Measurements from ENCODE around the gene RRAS2. TPM values are rescaled to one million over a fixed set of nuclear protein-coding genes. Genes with fewer than 3 reads are reported as not detected.
A peak's percentile ranks its signal among the peaks of the same experiment; 100 is the strongest.

Gene RRAS2
- total RNA-seq, 1 donor from 2014 or later: 51.9 TPM

DNA sequence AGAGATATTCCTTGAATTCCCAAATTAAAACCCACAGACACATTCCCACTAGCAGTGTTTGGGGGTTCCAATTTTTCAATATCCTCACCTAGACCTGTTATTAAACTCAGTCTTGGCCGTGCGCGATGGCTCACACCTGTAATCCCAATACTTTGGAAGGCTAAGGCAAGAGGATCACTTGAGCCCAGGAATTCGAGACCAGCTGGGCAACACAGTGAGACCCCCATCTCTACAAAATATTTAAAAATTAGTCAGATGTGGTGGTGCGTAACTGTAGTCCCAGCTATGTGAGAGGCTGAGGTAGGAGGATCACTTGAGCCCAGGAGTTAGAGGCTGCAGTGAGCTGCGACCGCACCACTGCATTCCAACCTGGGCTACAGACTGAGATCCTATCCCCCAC lies 53.3 kb downstream of the RRAS2 start:
- no peaks in the 10 kb centered on the region for H3K27me3 Mint-ChIP-seq (ENCODE audit: low read depth)
- no peaks in the 10 kb centered on the region for H3K9me3 Mint-ChIP-seq
- no peak for DNase-seq (ENCODE audit: low spot score in 2 of 2, unreplicated experiment in 2 of 2)
- no peak overlapping the region for H3K4me3 Mint-ChIP-seq
- peaks cover 3% of the 10 kb centered on the region for H3K4me1 Mint-ChIP-seq
- TF ChIP-seq, protein P1, sequence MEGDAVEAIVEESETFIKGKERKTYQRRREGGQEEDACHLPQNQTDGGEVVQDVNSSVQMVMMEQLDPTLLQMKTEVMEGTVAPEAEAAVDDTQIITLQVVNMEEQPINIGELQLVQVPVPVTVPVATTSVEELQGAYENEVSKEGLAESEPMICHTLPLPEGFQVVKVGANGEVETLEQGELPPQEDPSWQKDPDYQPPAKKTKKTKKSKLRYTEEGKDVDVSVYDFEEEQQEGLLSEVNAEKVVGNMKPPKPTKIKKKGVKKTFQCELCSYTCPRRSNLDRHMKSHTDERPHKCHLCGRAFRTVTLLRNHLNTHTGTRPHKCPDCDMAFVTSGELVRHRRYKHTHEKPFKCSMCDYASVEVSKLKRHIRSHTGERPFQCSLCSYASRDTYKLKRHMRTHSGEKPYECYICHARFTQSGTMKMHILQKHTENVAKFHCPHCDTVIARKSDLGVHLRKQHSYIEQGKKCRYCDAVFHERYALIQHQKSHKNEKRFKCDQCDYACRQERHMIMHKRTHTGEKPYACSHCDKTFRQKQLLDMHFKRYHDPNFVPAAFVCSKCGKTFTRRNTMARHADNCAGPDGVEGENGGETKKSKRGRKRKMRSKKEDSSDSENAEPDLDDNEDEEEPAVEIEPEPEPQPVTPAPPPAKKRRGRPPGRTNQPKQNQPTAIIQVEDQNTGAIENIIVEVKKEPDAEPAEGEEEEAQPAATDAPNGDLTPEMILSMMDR (IDR thresholded peaks at IDR 0.05; ENCODE audit: unreplicated experiment): no peak
- no peak overlapping the region for H3K27ac Mint-ChIP-seq
- H3K36me3 Mint-ChIP-seq: no peaks in the 10 kb centered on the region

DNA sequence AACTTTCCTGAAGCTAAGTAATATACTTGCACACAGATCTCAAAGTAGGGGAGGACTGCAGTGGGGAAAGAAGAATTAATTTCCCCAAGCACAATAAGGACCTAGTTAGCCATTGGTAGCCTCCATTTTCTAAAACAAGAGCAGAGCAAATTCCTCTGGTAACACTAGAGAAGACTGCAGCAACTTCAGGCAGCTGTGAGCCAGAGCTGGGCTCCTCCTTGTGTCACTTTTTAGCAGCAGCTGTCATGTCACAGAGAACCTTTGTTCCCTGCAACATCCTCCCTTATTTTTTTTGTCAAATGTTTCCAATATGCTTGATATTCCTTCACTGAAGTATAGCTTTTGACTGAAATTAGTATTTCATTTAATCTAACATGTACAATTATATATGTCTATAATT lies 54.4 kb downstream of the RRAS2 start:
- DNase-seq (ENCODE audit: low spot score in 2 of 2, unreplicated experiment in 2 of 2): no peak
- H3K36me3 Mint-ChIP-seq: no peaks in the 10 kb centered on the region
- no peak overlapping the region for H3K27ac Mint-ChIP-seq
- H3K27me3 Mint-ChIP-seq (ENCODE audit: low read depth): no peaks in the 10 kb centered on the region
- no peak overlapping the region for H3K4me3 Mint-ChIP-seq
- H3K9me3 Mint-ChIP-seq: no peaks in the 10 kb centered on the region
- peaks cover 3% of the 10 kb centered on the region for H3K4me1 Mint-ChIP-seq
- TF ChIP-seq, protein P1 (IDR thresholded peaks at IDR 0.05; ENCODE audit: unreplicated experiment): no peak

DNA sequence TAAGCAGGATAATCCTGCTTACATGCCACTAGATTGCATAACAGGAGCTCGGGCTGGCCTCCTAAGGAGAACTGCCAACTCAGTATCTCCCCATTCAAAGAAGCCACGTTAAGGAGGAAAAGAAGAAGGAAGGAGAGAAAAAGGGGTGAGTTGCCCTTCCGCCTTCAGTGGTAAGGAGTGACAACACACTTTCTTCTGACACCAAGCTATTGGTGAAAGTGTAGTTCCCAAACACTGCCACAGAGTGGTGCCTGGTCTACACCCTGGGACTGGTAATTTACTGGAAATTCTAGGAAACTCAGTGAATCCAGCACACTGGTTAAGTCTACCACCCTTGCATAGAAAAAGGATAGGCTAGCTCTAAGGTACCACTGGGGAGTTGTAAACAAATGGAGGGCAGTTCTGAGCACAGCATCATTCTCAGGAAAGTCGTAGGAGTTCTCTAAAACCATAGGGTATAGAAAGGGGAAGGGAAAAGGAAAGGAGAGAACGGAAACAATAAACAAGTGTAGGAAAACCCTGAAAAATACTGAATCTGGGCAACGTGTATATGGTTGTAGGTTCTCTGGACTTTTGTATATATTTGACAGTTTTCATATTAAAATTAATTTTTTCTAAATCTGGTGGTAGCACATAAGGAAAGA lies 58.2 kb downstream of the RRAS2 start:
- DNase-seq (ENCODE audit: low spot score in 2 of 2, unreplicated experiment in 2 of 2): peak in 1 of 2 experiments; percentile 42
- Mint-ChIP-seq H3K27ac (no peak overlapping the region), H3K36me3 (peaks cover 2% of the 10 kb centered on the region), H3K4me3 (no peak overlapping the region), H3K9me3 (no peaks in the 10 kb centered on the region), H3K27me3 (ENCODE audit: low read depth) (no peaks in the 10 kb centered on the region), H3K4me1 (no peaks in the 10 kb centered on the region)
- TF ChIP-seq, protein P1 (IDR thresholded peaks at IDR 0.05; ENCODE audit: unreplicated experiment): peak; percentile 26

DNA sequence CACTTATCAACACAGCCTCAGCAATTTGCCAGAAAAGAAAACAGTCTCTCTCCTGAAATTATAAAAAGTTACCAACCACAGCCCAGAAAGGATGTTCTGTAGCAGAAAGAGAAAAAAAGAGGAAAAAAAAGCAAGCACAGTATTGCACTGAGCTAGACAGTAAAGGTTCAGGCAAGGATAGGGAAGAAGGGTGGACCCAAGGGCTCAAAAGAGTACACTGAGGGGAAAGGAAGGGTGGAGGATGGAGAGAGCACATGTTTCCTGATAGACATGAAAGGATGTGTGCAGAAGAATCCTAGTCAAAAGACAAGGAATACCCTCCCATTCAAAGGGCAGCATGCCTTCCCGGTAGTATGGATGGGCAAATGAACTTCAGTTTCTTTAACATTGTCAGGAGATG lies 59.1 kb downstream of the RRAS2 start:
- no peak for DNase-seq (ENCODE audit: low spot score in 2 of 2, unreplicated experiment in 2 of 2)
- Mint-ChIP-seq H3K4me1 (no peaks in the 10 kb centered on the region), H3K27ac (no peak overlapping the region), H3K36me3 (peaks cover 2% of the 10 kb centered on the region), H3K27me3 (ENCODE audit: low read depth) (no peaks in the 10 kb centered on the region), H3K4me3 (no peak overlapping the region), H3K9me3 (no peaks in the 10 kb centered on the region)
- TF ChIP-seq, protein P1 (IDR thresholded peaks at IDR 0.05; ENCODE audit: unreplicated experiment): no peak

DNA sequence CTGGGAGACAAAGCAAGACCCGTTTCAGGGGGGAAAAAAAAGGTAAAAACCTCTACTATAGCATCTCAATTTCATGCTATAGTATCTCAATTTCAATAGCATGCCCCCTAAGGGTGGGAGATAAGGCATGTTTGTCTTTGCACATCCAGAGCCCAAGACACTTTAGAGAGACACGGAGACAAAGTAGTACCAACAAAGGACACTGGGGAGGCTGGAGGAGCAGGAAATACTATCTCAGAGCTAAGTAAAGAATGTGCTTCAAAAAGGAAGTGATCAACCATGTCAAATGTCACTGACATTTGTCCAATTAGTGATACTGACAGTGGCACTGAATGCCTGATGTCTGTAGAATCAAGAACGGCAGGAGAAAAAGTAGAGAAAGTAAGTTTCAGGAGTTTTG lies 68.6 kb downstream of the RRAS2 start:
- H3K27ac Mint-ChIP-seq: no peak overlapping the region
- TF ChIP-seq, protein P1 (IDR thresholded peaks at IDR 0.05; ENCODE audit: unreplicated experiment): no peak
- peaks cover 25% of the 10 kb centered on the region for H3K36me3 Mint-ChIP-seq

More for the DNA sequence above, 68.6 kb downstream of the RRAS2 start:
- DNase-seq (ENCODE audit: low spot score in 2 of 2, unreplicated experiment in 2 of 2): no peak
- no peaks in the 10 kb centered on the region for H3K9me3 Mint-ChIP-seq
- H3K4me3 Mint-ChIP-seq: no peak overlapping the region
- H3K4me1 Mint-ChIP-seq: no peaks in the 10 kb centered on the region
- no peaks in the 10 kb centered on the region for H3K27me3 Mint-ChIP-seq (ENCODE audit: low read depth)
